ENCODE results near the gene IGSF6.
"Not testable (repeated sequence)": the region's sequence is repeated elsewhere in the genome, so short reads cannot be mapped to it uniquely, and the experiment has no call there.

Gene IGSF6

GRCh38 chr16:21628121-21628726 lies 24.2 kb downstream of the IGSF6 start:
- no peak for DNase-seq

- DNase-seq = no peak
Observed at GRCh38 chr16:21626659-21627277, 25.6 kb downstream of the IGSF6 start.

DNA sequence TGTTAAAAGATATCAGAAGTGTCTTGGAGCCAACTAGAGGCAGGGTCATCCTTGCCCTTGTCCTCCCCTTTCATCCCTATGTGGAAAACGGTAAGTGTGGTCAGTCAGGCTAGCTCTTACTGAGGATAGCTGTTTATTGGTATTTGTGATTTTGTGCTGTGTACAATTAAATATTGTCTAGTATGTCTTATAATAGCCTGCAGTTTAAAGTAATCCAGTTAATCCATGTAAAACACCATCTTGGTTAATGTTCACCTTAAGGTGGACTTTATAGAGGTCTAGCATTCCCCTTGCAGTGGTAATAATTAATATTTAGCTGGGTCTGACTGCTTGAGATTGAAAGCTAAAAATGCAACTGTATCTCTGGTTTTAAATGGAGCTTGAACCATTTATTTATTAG lies 27.4 kb downstream of the IGSF6 start:
- DNase-seq = no peak

DNA sequence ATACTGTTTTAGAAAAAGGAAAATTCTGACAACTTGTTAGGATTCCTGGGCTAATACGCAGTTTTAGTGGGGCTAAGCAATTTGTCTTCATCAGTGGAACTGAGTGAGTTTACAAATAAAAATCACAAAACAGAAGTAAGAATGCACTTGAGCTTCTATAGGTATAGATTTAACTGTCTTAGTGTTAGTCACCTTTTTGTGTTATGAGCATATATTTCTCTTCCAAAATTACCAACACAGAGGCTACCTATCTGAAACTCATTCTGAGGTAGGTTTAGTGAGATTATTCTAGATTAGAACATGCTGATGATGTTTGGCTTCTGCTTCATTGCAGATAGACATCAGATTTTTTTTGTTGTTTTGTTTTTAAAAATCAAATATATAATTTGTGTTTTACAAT lies 29.9 kb downstream of the IGSF6 start:
- DNase-seq = no peak

GRCh38 chr16:21620592-21620991 lies 31.8 kb downstream of the IGSF6 start:
- no peak for DNase-seq

- DNase-seq = no peak
Observed at GRCh38 chr16:21619765-21620425, 32.5 kb downstream of the IGSF6 start.

GRCh38 chr16:21618281-21618680 lies 34.1 kb downstream of the IGSF6 start:
- DNase-seq = no peak

DNA sequence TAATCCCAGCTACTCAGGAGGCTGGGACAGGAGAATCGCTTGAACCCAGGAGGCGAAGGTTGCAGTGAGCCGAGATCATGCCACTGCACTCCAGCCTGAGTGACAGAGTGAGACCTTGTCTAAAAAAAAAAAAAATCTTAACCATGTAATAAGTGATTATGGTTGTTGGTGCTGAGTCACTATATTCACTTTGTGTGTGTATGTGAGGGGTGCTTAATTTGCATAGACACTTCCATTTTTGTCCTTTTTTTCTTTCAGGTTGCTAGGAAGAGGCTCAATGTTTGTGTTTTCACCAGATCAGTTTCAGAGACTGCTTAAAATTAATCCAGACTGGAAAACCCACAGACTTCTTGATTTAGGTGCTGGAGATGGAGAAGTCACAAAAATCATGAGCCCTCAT lies 34.8 kb downstream of the IGSF6 start:
- DNase-seq = no peak

GRCh38 chr16:21614896-21615295 lies 37.5 kb downstream of the IGSF6 start:
- no peak for DNase-seq

DNA sequence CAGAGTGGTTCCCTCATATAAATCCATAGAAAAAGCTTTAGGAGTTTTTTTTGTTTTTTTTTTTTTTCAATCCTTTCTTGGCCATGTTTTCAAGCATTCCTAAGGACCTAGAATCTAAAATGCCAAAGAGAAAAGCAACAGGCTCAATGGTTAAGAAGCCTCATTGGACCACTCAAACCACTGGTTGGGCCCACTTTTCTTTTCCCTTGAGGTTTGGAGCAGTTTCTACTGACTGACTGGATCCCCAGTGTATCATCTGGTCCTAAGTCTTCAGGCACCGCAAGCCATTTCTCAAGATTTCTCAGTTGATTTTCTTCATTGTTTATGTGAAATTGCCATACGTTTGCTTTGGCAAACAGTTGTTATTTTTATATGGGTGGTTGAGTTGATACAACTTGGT lies 38.6 kb downstream of the IGSF6 start:
- DNase-seq = no peak

DNA sequence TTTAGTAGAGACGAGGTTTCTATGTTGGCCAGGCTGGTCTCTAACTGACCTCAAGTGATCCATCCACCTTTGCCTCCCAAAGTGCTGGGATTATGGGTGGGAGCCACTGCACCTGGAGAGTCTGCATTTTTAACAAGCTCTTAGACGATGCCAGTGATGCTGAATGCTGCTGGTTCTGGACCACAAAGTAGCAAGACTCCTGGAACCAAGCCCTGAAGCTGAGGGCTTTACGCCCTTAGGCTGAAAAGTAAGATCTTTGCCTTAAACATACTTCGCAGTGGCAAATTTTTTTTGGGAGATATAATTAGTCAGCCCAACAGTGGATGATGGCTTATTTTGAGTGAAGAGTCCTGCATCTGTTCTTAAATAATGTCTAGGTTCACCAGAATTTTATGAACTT lies 39.0 kb downstream of the IGSF6 start:
- no peak for DNase-seq

DNA sequence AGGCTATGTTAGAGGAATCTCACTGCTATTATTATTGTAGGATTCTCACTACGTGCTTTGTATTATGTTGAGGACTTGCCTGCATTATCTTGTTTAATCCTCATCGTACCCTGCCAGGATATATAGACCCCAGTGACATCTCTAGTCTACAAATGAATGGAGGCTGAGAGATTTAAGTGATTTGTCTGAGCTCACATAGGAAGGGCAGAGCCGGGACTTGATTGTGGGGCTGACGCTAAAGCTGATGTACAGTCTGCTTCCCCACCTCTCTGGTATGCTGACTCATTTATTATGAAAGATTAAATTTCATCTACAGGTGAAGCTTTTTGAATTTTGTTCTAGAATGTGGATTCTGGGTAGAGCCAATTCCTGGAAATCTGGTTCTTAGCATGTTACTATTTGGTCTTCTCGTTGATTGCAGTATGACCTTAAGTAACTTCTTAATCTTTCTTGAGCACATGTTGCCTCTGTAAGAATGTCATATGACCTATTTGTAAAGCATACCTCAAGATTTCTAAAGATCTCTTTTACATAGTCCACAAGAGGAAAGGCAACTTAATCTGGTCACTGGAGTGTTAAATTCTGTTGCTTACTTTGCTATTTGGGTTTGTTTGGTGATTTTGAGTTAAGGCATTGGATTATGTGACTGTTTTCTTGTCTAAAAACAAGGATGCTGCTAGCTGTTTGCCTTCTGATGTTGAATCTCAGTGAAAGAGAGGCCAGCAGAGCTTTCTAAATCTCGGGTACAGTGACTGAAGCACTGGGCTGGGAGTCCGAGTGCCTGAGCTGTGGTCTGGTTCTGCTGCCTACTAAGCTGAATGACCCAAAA lies 40.6 kb downstream of the IGSF6 start:
- DNase-seq = no peak

DNA sequence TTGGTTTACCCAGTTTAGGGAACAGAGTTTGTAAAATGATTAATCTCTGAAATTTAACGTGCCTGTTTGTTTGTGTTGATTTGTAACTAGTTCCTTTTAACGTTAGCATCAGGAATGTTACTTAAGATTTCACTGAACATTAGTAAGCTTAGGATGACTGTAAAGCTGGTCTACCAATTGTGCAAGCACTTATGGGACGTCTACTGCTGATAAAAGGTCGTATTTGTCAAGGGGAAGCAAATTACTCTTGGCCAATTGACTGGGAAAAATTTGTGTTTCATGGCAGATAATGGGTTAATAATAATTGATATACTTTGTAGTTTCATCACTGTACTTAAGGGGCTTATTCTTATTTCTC lies 41.2 kb downstream of the IGSF6 start:
- no peak for DNase-seq

DNA sequence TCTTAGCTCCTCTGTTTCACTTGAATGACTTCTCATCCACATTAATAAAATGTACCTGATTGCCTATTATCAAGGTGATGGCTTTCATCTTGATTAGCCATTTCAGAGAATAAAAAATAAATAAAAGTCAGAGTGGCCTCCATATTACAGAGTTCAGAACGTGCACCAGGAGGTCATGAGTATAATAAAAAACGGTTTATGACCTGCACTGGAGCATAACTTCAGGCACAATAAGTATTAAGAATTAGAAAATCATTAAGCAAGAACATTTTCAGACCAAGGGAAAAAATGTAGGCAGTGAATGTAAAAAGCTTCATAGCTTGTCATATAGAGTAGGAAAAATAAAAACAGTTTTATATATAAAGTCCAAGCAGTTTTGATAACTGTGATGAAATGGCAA lies 41.6 kb downstream of the IGSF6 start:
- no peak for DNase-seq

- DNase-seq = no peak
Observed at GRCh38 chr16:21610006-21610544, 42.3 kb downstream of the IGSF6 start.

- DNase-seq = no peak
Observed at GRCh38 chr16:21608639-21609328, 43.6 kb downstream of the IGSF6 start.

GRCh38 chr16:21605848-21606247 lies 46.6 kb downstream of the IGSF6 start:
- DNase-seq = not testable (repeated sequence)

GRCh38 chr16:21603928-21604327 lies 48.5 kb downstream of the IGSF6 start:
- DNase-seq = no peak

DNA sequence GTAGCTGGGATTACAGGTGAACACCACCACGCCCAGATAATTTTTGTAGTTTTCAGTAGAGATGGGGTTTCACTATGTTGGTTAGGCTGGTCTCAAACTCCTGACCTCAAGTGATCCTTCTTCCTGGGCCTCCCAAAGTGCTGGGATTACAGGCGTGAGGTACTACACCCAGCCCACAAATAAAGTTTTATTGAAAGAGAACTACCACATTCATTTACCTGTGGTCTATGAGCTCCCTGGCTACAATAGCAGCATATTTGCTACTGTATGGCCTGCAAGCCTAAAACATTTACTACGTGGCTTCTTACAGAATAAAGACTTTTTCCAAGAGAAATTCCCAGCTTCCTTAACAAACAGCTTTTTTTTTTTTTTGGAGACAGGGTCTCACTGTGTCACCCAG lies 49.6 kb downstream of the IGSF6 start:
- DNase-seq = no peak

DNA sequence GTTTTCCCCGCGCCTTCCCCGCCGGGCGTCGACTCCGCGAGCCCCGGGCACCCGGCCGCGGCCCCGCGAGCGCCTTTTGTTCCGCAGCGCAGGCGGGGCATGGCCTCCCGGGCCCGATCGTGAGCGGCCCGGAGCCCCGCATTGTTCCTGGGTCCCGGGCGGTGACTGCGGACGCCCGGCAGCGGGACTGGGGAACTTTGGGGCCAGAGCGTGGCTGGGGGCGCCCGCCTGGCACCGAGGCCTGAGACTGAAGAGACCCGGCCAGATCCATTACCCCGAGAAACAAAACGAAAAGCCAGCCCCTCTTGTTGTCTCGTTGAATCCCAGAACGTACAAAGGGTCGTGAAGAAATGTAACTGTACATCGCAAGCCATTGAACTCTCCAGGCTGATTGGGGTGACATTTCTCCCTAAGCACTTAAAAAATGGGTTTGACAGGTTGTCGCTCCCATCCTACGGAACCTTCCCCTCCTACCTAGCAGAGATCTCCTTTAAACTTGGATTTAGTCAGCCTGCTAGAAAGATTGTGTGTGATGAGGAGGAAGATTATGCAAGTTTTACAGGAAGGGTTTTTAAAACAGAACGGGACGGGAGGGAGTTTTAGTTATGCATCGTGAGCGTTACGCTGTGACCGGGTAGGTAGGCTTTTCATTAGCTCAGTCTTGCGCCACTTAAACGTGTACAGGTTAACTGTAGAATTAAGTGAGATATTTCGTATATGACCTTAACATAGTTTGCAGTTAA lies 52.2 kb downstream of the IGSF6 start:
- DNase-seq = no peak

GRCh38 chr16:21599122-21600030 lies 53.0 kb downstream of the IGSF6 start, which contains the start of gene METTL9:
Gene METTL9 (plus strand): TSS chr16:21599577. CDS start chr16:21599734, 157 bp downstream.
- DNase-seq = peak; percentile 66 to 73

Measured in SHP77 (cell line).